Hematopoietic multipotent progenitor cell treated with erythropoietin and hydrocortisone succinate and interleukin-3 and kit ligand, for 15 days (in vitro differentiated cells): ENCODE results near the gene GRPEL1.

ENCODE experiments used
- DNase-seq: peaks from one replicate; pipeline ENCODE4 v3.0.0-alpha.2; 2015; ENCODE audit warnings: low spot score

GRPEL1 gene

DNA sequence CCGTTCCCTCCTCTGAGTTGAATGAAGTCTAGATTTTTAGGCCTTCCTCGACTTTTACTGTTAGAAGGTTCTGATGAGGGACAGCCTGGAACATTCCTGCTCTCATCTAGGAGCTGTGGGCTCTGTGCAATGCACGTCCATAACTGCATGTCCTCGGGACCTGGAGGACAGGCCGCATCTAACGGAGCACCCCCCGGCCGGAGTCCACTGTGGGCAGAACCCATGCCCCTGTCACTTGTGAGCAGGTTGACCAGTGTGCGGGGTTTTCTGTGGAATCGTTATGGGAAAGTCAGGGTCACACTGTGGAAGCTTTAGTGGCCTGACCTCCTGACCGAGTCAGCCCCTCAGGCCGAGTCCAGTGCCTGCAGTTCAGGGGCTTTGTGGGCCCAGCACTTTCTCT is 44.0 kb downstream of the GRPEL1 start:
- DNase-seq = no peak

GRCh38 chr4:7023486-7023885 is 44.4 kb downstream of the GRPEL1 start:
- DNase-seq = no peak

DNA sequence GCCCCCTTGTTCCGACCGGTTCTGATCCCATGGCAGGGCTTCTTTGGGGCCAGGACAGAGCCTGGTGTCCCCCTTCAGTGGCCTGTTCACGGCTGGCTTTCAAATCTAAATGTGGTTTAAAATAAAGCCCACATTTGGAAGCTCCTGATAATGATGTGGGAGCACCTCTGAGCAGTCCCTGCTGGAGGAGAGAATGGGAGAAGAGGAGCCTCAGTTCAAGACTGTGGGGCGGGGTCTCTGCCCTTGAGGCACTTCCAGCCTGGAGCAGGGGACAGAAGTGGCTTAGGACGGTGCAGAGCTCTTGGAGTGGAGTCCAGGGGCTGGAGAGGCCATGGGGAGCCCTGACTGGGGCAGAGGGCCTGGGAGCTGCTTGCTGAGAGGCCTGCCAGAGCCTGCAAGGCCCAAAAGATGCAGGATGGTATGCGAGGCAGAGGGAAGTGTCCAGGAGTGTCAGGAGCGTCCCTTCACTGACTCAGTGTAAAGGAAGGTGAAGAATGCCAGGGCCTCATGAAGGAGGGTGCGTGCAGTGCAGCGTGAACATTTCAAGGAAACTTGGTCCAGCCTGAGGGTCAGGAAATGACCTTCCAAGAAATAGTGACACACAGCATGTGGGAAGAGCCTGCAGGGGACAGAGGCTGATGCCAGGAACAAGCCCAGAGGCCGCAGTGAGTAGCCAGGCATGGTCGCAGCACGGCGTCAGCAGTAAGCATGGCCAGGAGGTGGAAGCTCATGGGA is 45.8 kb downstream of the GRPEL1 start:
- no peak for DNase-seq

DNA sequence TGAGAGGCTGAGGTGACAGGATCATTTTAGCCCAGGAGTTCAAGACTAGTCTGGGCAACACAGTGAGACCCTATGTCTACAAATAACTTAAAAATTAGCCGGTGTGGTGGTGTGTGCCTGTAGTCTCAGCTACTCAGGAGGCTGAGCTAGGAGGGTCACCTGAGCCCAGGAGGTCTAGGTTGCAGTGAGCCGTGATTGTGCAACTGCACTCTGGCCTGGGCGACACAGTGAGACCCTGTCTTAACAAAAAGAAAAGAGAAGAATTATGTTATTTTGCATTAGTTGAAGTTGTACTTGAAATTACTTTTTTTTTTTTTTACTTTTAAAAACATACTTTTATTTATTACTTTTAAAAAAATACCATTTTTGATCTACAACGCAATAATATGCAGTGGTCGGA is 46.5 kb downstream of the GRPEL1 start:
- DNase-seq = no peak

GRCh38 chr4:7020856-7021255 is 47.0 kb downstream of the GRPEL1 start:
- no peak for DNase-seq

DNA sequence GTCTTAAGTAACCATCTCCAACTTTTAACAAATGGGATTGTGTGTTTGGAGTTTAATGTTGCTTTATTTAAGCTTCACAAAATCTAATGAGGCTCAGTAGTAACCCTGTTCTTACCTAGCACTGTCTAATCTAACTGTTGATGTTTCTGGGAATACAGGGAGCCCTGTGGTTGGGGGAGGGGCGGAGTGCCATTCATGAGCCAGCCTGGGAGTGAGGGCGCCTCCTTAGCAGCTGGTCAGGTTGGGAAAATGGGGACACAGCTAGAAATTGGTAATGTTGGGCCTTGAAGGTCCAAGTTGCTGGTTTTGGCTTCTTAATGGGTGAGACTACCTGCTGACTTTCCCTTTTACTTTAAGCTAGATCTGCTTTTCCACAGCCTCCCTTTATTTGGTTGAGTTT is 47.6 kb downstream of the GRPEL1 start:
- no peak for DNase-seq

- no peak for DNase-seq
Measured at GRCh38 chr4:7019367-7019766, 48.5 kb downstream of the GRPEL1 start.

- DNase-seq = no peak
Measured at GRCh38 chr4:7018281-7018680, 49.6 kb downstream of the GRPEL1 start.

GRCh38 chr4:7017446-7018048 is 50.3 kb downstream of the GRPEL1 start:
- no peak for DNase-seq

- DNase-seq = no peak
Measured at GRCh38 chr4:7016512-7016911, 51.4 kb downstream of the GRPEL1 start.

DNA sequence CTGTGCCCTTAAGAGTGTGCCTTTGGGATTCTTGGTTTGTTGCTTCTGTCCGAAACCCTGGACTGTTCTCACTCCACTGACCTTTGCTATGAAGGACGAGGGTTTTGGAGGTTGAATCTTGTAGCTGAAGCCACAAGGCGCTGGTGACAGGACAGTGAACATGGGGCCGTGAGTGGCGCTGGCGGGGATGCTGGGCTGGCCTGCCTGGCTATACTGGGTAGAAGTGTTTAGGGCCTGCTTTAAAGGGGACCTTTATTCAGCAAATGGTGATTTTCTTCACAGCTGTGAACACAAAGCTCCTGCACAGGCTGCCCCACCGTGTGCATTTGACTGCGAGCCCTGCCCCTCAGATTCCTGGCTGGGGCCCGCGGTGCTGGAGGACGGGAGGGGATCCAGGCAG is 51.8 kb downstream of the GRPEL1 start:
- no peak for DNase-seq

GRCh38 chr4:7015383-7016035 is 52.4 kb downstream of the GRPEL1 start:
- no peak for DNase-seq

DNA sequence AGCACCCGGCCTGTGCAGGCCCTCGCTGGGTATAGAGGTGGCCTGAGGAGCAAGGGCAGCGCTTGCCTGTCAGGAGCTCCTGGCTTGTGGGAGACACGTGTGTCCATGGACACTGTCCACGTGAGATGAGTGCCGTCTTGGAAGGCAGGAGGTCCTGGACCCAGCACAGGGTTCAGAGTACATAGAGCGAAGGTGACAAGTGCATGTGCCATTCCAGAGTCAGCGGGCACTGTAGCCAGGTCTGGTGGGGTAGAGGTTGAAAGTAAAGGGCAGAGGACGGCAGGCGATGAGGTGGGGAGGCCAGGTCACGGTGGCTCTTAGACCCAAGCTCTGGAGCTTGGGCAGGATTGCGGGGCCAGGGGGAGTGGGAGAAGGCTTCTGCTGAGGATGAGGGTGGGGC is 53.0 kb downstream of the GRPEL1 start:
- no peak for DNase-seq

GRCh38 chr4:7013175-7013574 is 54.7 kb downstream of the GRPEL1 start:
- DNase-seq = no peak

DNA sequence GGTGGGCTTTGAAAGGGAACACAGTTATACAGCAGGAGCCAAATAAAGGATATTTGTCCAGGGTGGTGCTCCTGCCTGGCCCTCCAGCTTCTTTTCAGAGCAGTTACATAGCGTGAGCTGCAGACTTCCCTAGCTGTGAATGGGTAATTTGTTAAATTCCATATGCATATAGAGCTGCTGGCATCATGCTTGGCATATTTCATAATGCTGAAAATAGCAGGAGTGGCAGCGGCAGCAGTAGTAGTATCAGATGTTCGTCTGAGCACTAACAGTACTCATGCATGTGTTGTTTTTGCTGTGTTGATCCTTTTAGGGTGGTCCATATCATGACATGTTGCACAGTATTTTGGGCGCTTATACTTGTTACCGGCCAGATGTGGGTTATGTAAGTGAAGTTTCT is 58.3 kb downstream of the GRPEL1 start:
- DNase-seq = no peak
